Gastroesophageal sphincter (tissue), 4 donors: ENCODE measurements around the gene SORCS3. TPM values are rescaled to one million over a fixed set of nuclear protein-coding genes. Genes with fewer than 3 reads are reported as not detected.

Experiments
- ATAC-seq: fragments of 150-250 bp; one replicate; pipeline ENCODE4 v1.9.1; 2016; ENCODE audit warnings: mild to moderate bottlenecking, moderate library complexity
- H3K27ac ChIP-seq, 4 donors: fragments of 200-600 bp; sonication (generic) in 3 of 4; 1 replicate in 3 of 4; 2 replicates in 1 of 4; pipeline ENCODE4 v1.5.1; 2016 to 2019
- H3K27me3 ChIP-seq: fragments of 200-600 bp; sonication (generic); one replicate; pipeline ENCODE4 v1.5.1; 2019
- H3K36me3 ChIP-seq, 2 donors: fragments of 200-600 bp; sonication (generic); one replicate each; pipeline ENCODE4 v1.5.1; 2019; ENCODE audit warnings: control low read depth in 1 of 2
- H3K4me1 ChIP-seq, 3 donors: fragments of 200-600 bp; sonication (generic); 1 replicate in 2 of 3; 2 replicates in 1 of 3; pipeline ENCODE4 v1.5.1; 2016 to 2019; ENCODE audit warnings: control low read depth in 2 of 3
- H3K4me3 ChIP-seq, 2 donors: fragments of 200-600 bp; sonication (generic); one replicate each; pipeline ENCODE4 v1.5.1; 2019; ENCODE audit warnings: mild to moderate bottlenecking in 1 of 2, moderate library complexity in 1 of 2
- H3K9me3 ChIP-seq, 3 donors: fragments of 200-600 bp; sonication (generic); one replicate each; pipeline ENCODE4 v1.5.1; 2017 to 2019; ENCODE audit warnings: control low read depth in 2 of 3
- CTCF ChIP-seq, 4 experiments: fragments of 200-600 bp in 2 of 4; fragments of 450-650 bp in 2 of 4; sonication (generic) in 1 of 4; IDR thresholded peaks; one replicate each; pipeline ENCODE4 v1.5.1; 2017 to 2019; ENCODE audit warnings: antibody characterized with exemption in 4 of 4, mild to moderate bottlenecking in 2 of 4, moderate library complexity in 2 of 4
- EP300 ChIP-seq: sonication (generic); formaldehyde crosslinking; IDR thresholded peaks from one replicate; pipeline ENCODE4 v1.6.1; 2017; ENCODE audit warnings: antibody characterized with exemption, mild to moderate bottlenecking
- POLR2A ChIP-seq, 2 donors: fragments of 450-650 bp; IDR thresholded peaks; one replicate each; pipeline ENCODE4 v1.6.1; 2017; ENCODE audit warnings: antibody characterized with exemption in 2 of 2, mild to moderate bottlenecking in 2 of 2, moderate library complexity in 1 of 2
- POLR2AphosphoS5 ChIP-seq: sonication (generic); formaldehyde crosslinking; IDR thresholded peaks from one replicate; pipeline ENCODE4 v1.6.1; 2017; ENCODE audit warnings: antibody characterized with exemption
- WGBS, 2 donors: methylation state at CpG; one replicate each; pipeline ENCODE4 v1.1.5; 2018; ENCODE audit warnings: low coverage in 1 of 2; 5-methylcytosine and 5-hydroxymethylcytosine counted together
- total RNA-seq, 4 donors: library from RNA; depleted of rRNA; stranded (reverse); fragments of >200 nt; gene quantifications; one replicate each; pipeline ENCODE4 v1.1.0, GENCODE V29; 2016

Gene SORCS3
- total RNA-seq, 4 donors from 2014 or later: 0.31 to 1.3 (median 0.69) TPM; not detected in 1

- Histone ChIP-seq H3K4me1 (no peaks in the 10 kb centered on the region), H3K9me3 (no peaks in the 10 kb centered on the region), H3K36me3 (no peaks in the 10 kb centered on the region), H3K27me3 (no peaks in the 10 kb centered on the region), H3K4me3 (no peak overlapping the region), H3K27ac (no peak overlapping the region)
- TF ChIP-seq POLR2AphosphoS5: no peak
- TF ChIP-seq POLR2A (IDR thresholded peaks at IDR 0.05): no peak
- no peak for TF ChIP-seq EP300
- no peak for TF ChIP-seq CTCF (IDR thresholded peaks at IDR 0.05)
- WGBS, 2 donors: 78 to 83% methylated on average over 2 to 4 of the region's 4 CpGs
- no peak for ATAC-seq
These were observed 296.9 kb downstream of the SORCS3 start for GRCh38 chr10:104938031-104938430.

- ATAC-seq: no peak
- H3K36me3 ChIP-seq: no peaks in the 10 kb centered on the region
- no peaks in the 10 kb centered on the region for H3K27me3 ChIP-seq
- no peaks in the 10 kb centered on the region for H3K4me1 ChIP-seq
- TF ChIP-seq EP300: no peak
- TF ChIP-seq CTCF (IDR thresholded peaks at IDR 0.05): no peak
- no peak for TF ChIP-seq POLR2AphosphoS5
- no peak for TF ChIP-seq POLR2A (IDR thresholded peaks at IDR 0.05)
- H3K27ac ChIP-seq: no peak overlapping the region
- H3K4me3 ChIP-seq: no peak overlapping the region
- no peaks in the 10 kb centered on the region for H3K9me3 ChIP-seq
These were observed 300.6 kb downstream of the SORCS3 start for GRCh38 chr10:104941662-104942061.

DNA sequence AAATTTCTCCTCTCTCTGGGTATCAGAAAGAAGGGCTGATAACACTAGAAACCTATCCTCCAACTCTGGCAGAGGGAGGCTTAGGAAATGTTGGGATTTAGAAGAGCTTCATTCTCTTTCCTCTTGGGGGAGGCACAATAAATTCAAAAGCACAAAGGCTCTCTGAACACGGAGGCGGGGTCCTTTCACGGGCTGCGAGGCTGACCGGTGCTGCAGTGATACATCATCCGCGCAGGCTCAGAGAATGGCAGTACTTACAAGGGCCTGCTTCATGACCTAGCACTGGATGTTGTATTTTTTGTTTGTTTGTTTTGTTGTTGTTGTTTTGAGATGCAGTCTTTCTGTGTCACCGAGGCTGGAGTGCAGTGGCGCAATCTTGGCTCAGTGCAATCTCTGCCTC lies 306.2 kb downstream of the SORCS3 start:
- Histone ChIP-seq H3K4me3 (no peak overlapping the region), H3K27ac (no peak overlapping the region), H3K27me3 (no peaks in the 10 kb centered on the region), H3K36me3 (no peaks in the 10 kb centered on the region), H3K4me1 (no peaks in the 10 kb centered on the region), H3K9me3 (no peaks in the 10 kb centered on the region)
- ATAC-seq: no peak
- no peak for TF ChIP-seq POLR2AphosphoS5
- no peak for TF ChIP-seq CTCF (IDR thresholded peaks at IDR 0.05)
- TF ChIP-seq EP300: no peak
- 83 to 89% methylated on average over 7 to 9 of the region's 9 CpGs for WGBS, 2 donors

- Histone ChIP-seq H3K4me3 (no peak overlapping the region), H3K27me3 (no peaks in the 10 kb centered on the region), H3K4me1 (no peaks in the 10 kb centered on the region), H3K27ac (no peak overlapping the region), H3K36me3 (no peaks in the 10 kb centered on the region), H3K9me3 (peaks cover 0 to 16% (median 0%) of the 10 kb centered on the region in 3 donors)
- ATAC-seq: no peak
- WGBS, 2 donors: 49 to 68% methylated on average over 4 of the region's 4 CpGs
- no peak for TF ChIP-seq POLR2A (IDR thresholded peaks at IDR 0.05)
- TF ChIP-seq POLR2AphosphoS5: no peak
- TF ChIP-seq CTCF (IDR thresholded peaks at IDR 0.05): no peak
- no peak for TF ChIP-seq EP300
These were observed 316.2 kb downstream of the SORCS3 start for GRCh38 chr10:104957178-104957841.

DNA sequence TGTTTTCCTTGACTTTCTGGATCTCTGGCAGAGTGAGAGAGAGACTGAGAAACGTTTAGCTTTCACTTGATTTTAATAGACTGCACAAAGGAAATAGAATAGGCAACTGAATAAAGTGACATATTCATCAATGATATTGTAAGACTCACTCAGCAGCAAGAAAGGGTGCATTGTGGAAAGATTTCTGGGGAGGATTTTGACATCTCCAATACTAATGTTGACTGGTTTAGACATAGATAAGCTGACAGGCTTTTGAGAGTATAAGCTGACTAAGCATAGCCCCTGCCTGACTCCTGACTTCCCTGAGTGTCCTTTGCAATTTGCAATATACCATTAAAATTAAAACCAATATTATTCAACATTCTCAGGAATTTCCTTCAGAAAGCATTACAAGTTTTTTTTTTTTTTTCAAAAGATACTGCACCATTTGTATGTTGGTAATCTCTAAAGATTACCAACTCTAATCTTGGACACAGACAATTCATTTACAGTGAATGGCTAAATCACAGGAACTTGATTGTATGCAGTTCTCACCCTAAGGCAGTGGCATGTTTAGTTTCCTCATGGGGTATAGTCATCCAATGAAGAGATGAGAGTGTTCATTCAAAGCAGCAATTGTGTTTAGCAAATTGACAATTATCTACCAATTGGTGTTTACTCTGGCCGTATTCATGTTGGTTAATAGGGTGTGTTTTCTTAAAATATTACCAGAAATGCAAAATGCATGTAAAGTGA lies 325.6 kb downstream of the SORCS3 start:
- Histone ChIP-seq H3K27ac (no peak overlapping the region), H3K4me1 (no peaks in the 10 kb centered on the region), H3K27me3 (no peaks in the 10 kb centered on the region), H3K9me3 (no peaks in the 10 kb centered on the region), H3K4me3 (no peak overlapping the region), H3K36me3 (no peaks in the 10 kb centered on the region)
- 63 to 100% methylated on average over 1 to 2 of the region's 2 CpGs for WGBS, 2 donors
- ATAC-seq: no peak
- TF ChIP-seq POLR2AphosphoS5: no peak
- no peak for TF ChIP-seq EP300
- no peak for TF ChIP-seq POLR2A (IDR thresholded peaks at IDR 0.05)
- no peak for TF ChIP-seq CTCF (IDR thresholded peaks at IDR 0.05)
